ENCODE data around the gene SCUBE3.

GRCh38 chr6:35203152-35203670 lies 10.5 kb upstream of the SCUBE3 start:
- no peak for TF ChIP-seq ZNF70 (CRISPR knock-in tag; IDR thresholded peaks at IDR 0.05)
- no peak for TF ChIP-seq CREB5 (CRISPR knock-in tag; IDR thresholded peaks at IDR 0.05; ENCODE audit: low read depth)
- no peak for TF ChIP-seq GLIS3 (CRISPR knock-in tag; IDR thresholded peaks at IDR 0.05)
- no peak for TF ChIP-seq ZFP30 (CRISPR knock-in tag; IDR thresholded peaks at IDR 0.05)
- no peak for TF ChIP-seq ZNF8 (CRISPR knock-in tag; IDR thresholded peaks at IDR 0.05)
- no peak for TF ChIP-seq CSRNP3 (CRISPR knock-in tag; IDR thresholded peaks at IDR 0.05)
- TF ChIP-seq PATZ1 (CRISPR knock-in tag; IDR thresholded peaks at IDR 0.05; ENCODE audit: borderline replicate concordance): no peak
- no peak for TF ChIP-seq TOX (CRISPR knock-in tag; IDR thresholded peaks at IDR 0.05; ENCODE audit: borderline replicate concordance)
- TF ChIP-seq ESRRG (CRISPR knock-in tag; IDR thresholded peaks at IDR 0.05): no peak
- TF ChIP-seq SNAI2 (CRISPR knock-in tag; IDR thresholded peaks at IDR 0.05): no peak
- no peak for TF ChIP-seq ZFP3 (CRISPR knock-in tag; IDR thresholded peaks at IDR 0.05)
- no peak for TF ChIP-seq POU6F1 (CRISPR knock-in tag; IDR thresholded peaks at IDR 0.05; ENCODE audit: borderline replicate concordance, low read depth)
- no peak for TF ChIP-seq CSDC2 (CRISPR knock-in tag; IDR thresholded peaks at IDR 0.05)
- no peak for TF ChIP-seq PPARA (CRISPR knock-in tag; IDR thresholded peaks at IDR 0.05; ENCODE audit: borderline replicate concordance)

Data from SK-N-SH treated with all-trans-retinoic acid at 6 μM for 48 hours (cell line).